Suprapubic skin (tissue), 4 donors: ENCODE measurements around the gene CDYL2.

Experiments
- CTCF ChIP-seq, 2 donors: fragments of 200-600 bp in 1 of 2; fragments of 450-650 bp in 1 of 2; sonication (generic) in 1 of 2; IDR thresholded peaks; one replicate each; pipeline ENCODE4 v1.5.1; 2016 to 2019; ENCODE audit warnings: antibody characterized with exemption in 2 of 2, mild to moderate bottlenecking in 1 of 2, moderate library complexity in 1 of 2
- POLR2A ChIP-seq, 2 donors: fragments of 450-650 bp; IDR thresholded peaks; one replicate each; pipeline ENCODE4 v1.6.1; 2017; ENCODE audit warnings: antibody characterized with exemption in 2 of 2, mild to moderate bottlenecking in 2 of 2, moderate library complexity in 2 of 2
- POLR2AphosphoS5 ChIP-seq, 3 donors: sonication (generic); formaldehyde crosslinking; IDR thresholded peaks; one replicate each; pipeline ENCODE4 v1.6.1; 2017; ENCODE audit warnings: antibody characterized with exemption in 3 of 3

DNA sequence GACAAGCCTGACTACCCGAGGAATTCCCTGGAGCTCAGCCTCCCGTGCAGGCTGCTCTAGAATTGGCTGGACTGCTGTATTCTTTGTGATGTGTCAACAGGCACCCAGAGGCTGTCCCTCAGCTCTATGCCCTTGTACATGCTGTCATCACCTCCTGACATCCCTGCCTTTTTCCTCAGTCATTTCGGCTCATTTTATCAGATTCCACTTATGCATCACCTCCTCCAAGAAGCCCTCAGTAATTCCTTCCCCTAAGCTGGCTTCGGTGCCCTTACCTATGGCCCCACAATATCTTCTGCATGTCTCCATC, 137.2 kb downstream of the CDYL2 start:
- TF ChIP-seq POLR2AphosphoS5 (IDR thresholded peaks at IDR 0.05) (no peak), CTCF (IDR thresholded peaks at IDR 0.05) (no peak), POLR2A (IDR thresholded peaks at IDR 0.05) (no peak)
